DOHH2 (cell line): ENCODE measurements around the gene MTCH2.

Source experiments
- H3F3A ChIP-seq: fragments of 200-600 bp; sonication (generic), shearing (Covaris generic); 2 replicates; pipeline ENCODE4 v1.6.0; 2016; ENCODE audit warnings: antibody characterized with exemption, mild to moderate bottlenecking; ENCODE audit not compliant: control insufficient read depth, insufficient read depth
- H3K27ac ChIP-seq: fragments of 200-600 bp; sonication (generic); 2 replicates; pipeline ENCODE4 v1.5.1; 2014; ENCODE audit warnings: low read depth, mild to moderate bottlenecking, low read length, moderate library complexity
- H3K27me3 ChIP-seq: fragments of 200-600 bp; sonication (generic); 2 replicates; pipeline ENCODE4 v1.6.1; 2014; ENCODE audit warnings: mild to moderate bottlenecking, low read length, mixed read lengths; ENCODE audit not compliant: control insufficient read depth
- H3K36me3 ChIP-seq: fragments of 200-600 bp; sonication (generic); 2 replicates; pipeline ENCODE4 v1.6.1; 2014; ENCODE audit warnings: mild to moderate bottlenecking, low read length, moderate library complexity, mixed read lengths; ENCODE audit not compliant: control insufficient read depth
- H3K4me1 ChIP-seq: fragments of 200-600 bp; sonication (generic); 2 replicates; pipeline ENCODE4 v1.6.1; 2014; ENCODE audit warnings: mild to moderate bottlenecking, low read length, mixed read lengths; ENCODE audit not compliant: control insufficient read depth
- H3K4me2 ChIP-seq: fragments of 200-600 bp; sonication (generic); 2 replicates; pipeline ENCODE4 v1.6.0; 2014; ENCODE audit warnings: mild to moderate bottlenecking, low read length, moderate library complexity
- H3K4me3 ChIP-seq: fragments of 200-600 bp; sonication (generic); 2 replicates; pipeline ENCODE4 v1.5.1; 2014; ENCODE audit warnings: mild to moderate bottlenecking, low read length, mixed read lengths
- H3K79me2 ChIP-seq: fragments of 200-600 bp; sonication (generic); 2 replicates; pipeline ENCODE4 v1.6.1; 2014; ENCODE audit warnings: mild to moderate bottlenecking, low read length, mixed read lengths; ENCODE audit not compliant: control insufficient read depth
- H3K9me2 ChIP-seq: fragments of 200-600 bp; sonication (generic); replicated peaks from 2 replicates; pipeline ENCODE4 v1.6.1; 2014; ENCODE audit warnings: mild to moderate bottlenecking, low read length, mixed read lengths; ENCODE audit not compliant: control insufficient read depth
- H3K9me3 ChIP-seq: fragments of 200-600 bp; sonication (generic); 2 replicates; pipeline ENCODE4 v1.6.1; 2014; ENCODE audit warnings: antibody characterized with exemption, low read length, mixed read lengths; ENCODE audit not compliant: control insufficient read depth, insufficient read depth
- H4K20me1 ChIP-seq: fragments of 200-600 bp; sonication (generic); 2 replicates; pipeline ENCODE4 v1.6.0; 2014; ENCODE audit warnings: low read depth, mild to moderate bottlenecking, antibody characterized with exemption, low read length, moderate library complexity; ENCODE audit not compliant: control insufficient read depth, insufficient read depth
- EZH2phosphoT487 ChIP-seq: fragments of 200-600 bp; sonication (generic); IDR thresholded peaks from 2 replicates; pipeline ENCODE4 v1.6.1; 2017; ENCODE audit warnings: borderline replicate concordance, mild to moderate bottlenecking, antibody characterized with exemption, low read length, moderate library complexity, mixed read lengths
- TF ChIP-seq, protein P1 (sequence below): fragments of 200-600 bp; sonication (generic); IDR thresholded peaks from one replicate; pipeline ENCODE4 v1.5.1; 2014; ENCODE audit warnings: antibody characterized with exemption, mild to moderate bottlenecking, low read depth, low read length; ENCODE audit not compliant: poor library complexity, severe bottlenecking

The MTCH2 gene

GRCh38 chr11:47649276-47649675 lies 6.9 kb upstream of the MTCH2 start:
- H3K4me3 ChIP-seq, result no peak overlapping the region
- H3K9me2 ChIP-seq, result no peaks in the 10 kb centered on the region
- H3K79me2 ChIP-seq, result no peaks in the 10 kb centered on the region
- H3K36me3 ChIP-seq, result no peaks in the 10 kb centered on the region
- no peaks in the 10 kb centered on the region for H3K4me1 ChIP-seq
- TF ChIP-seq EZH2phosphoT487, result no peak
- TF ChIP-seq, protein P1, sequence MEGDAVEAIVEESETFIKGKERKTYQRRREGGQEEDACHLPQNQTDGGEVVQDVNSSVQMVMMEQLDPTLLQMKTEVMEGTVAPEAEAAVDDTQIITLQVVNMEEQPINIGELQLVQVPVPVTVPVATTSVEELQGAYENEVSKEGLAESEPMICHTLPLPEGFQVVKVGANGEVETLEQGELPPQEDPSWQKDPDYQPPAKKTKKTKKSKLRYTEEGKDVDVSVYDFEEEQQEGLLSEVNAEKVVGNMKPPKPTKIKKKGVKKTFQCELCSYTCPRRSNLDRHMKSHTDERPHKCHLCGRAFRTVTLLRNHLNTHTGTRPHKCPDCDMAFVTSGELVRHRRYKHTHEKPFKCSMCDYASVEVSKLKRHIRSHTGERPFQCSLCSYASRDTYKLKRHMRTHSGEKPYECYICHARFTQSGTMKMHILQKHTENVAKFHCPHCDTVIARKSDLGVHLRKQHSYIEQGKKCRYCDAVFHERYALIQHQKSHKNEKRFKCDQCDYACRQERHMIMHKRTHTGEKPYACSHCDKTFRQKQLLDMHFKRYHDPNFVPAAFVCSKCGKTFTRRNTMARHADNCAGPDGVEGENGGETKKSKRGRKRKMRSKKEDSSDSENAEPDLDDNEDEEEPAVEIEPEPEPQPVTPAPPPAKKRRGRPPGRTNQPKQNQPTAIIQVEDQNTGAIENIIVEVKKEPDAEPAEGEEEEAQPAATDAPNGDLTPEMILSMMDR, result no peak
- H3K9me3 ChIP-seq, result no peaks in the 10 kb centered on the region; the same call in none of the 2 replicates
- no peaks in the 10 kb centered on the region; the same call in 1 of the 2 replicates for H3K27me3 ChIP-seq
- no peak overlapping the region for H3K27ac ChIP-seq
- no peaks in the 10 kb centered on the region for H4K20me1 ChIP-seq
- H3K4me2 ChIP-seq, result no peak overlapping the region
- H3F3A ChIP-seq, result no peaks in the 10 kb centered on the region

DNA sequence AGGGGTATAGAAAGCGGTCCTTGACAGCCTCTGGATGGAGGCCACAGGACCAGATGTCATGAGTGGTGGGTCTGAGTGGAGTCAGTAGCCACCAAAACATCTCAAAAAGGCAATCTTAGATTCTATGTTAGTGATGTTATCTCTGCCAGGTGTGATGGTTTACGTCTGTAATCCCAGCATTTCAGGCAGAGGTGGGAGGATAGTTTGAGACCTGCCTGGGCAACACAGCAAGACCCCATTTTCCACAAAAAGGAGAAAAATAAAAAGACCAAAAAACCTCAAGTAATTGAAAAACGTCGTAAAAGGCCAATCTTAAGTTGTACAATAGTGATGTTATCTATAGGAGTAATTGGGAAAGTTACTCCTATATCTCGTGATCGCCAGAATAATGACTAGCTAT lies 3.7 kb upstream of the MTCH2 start:
- H4K20me1 ChIP-seq, result no peaks in the 10 kb centered on the region
- peaks cover 10% of the 10 kb centered on the region for H3K4me1 ChIP-seq
- no peaks in the 10 kb centered on the region for H3K9me2 ChIP-seq
- H3F3A ChIP-seq, result no peaks in the 10 kb centered on the region
- H3K27ac ChIP-seq, result no peak overlapping the region
- H3K36me3 ChIP-seq, result peaks cover 8% of the 10 kb centered on the region; the same call in 1 of the 2 replicates
- H3K4me3 ChIP-seq, result no peak overlapping the region
- TF ChIP-seq, protein P1, result no peak
- no peak for TF ChIP-seq EZH2phosphoT487
- H3K27me3 ChIP-seq, result no peaks in the 10 kb centered on the region
- H3K4me2 ChIP-seq, result no peak overlapping the region
- H3K79me2 ChIP-seq, result peaks cover 13% of the 10 kb centered on the region
- H3K9me3 ChIP-seq, result no peaks in the 10 kb centered on the region

- Histone ChIP-seq H3K4me3 (no peak overlapping the region), H3K4me2 (no peak overlapping the region), H3K27ac (no peak overlapping the region), H3K79me2 (peaks cover 18% of the 10 kb centered on the region), H4K20me1 (no peaks in the 10 kb centered on the region), H3K27me3 (no peaks in the 10 kb centered on the region), H3K9me3 (no peaks in the 10 kb centered on the region), H3K9me2 (no peaks in the 10 kb centered on the region), H3K36me3 (peaks cover 9% of the 10 kb centered on the region), H3F3A (no peaks in the 10 kb centered on the region), H3K4me1 (peaks cover 15% of the 10 kb centered on the region)
- TF ChIP-seq, protein P1, result no peak
- TF ChIP-seq EZH2phosphoT487, result no peak
These were observed 3.1 kb upstream of the MTCH2 start for GRCh38 chr11:47645500-47645899.
